Hematopoietic multipotent progenitor cell treated with erythropoietin and hydrocortisone succinate and interleukin-3 and kit ligand, for 15 days (in vitro differentiated cells): ENCODE results near the gene MAVS.

ENCODE experiments used
- DNase-seq: peaks from one replicate; pipeline ENCODE4 v3.0.0-alpha.2; 2015; ENCODE audit warnings: low spot score

Gene MAVS

GRCh38 chr20:3846740-3847428 lies at the start of gene MAVS:
Gene MAVS, plus strand, starts transcription at chr20:3846834. Its CDS starts 7,791 bp downstream, at chr20:3854625.
- DNase-seq: peak; percentile 86

DNA sequence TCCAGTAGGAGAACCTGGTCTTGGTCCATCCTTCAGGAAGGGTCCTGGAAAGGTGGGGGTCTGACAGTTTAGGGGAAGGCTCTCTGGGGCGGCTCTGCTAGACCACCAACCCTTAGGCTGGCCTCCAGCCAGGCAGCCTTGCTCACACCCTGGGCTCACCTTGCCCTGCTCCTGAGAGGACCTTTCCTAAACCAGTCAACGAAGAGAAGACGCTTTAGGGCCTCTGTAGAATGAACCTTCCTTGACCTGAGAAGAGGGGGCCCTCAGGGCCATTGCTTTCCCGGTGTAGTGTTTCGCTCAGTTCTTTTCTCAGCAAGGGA lies 49.4 kb upstream of the MAVS start:
- DNase-seq: no peak

- peak; percentile 48 for DNase-seq
Observed at GRCh38 chr20:3797592-3798372, 48.9 kb upstream of the MAVS start.

GRCh38 chr20:3798373-3798768 lies 48.3 kb upstream of the MAVS start:
- DNase-seq: no peak

DNA sequence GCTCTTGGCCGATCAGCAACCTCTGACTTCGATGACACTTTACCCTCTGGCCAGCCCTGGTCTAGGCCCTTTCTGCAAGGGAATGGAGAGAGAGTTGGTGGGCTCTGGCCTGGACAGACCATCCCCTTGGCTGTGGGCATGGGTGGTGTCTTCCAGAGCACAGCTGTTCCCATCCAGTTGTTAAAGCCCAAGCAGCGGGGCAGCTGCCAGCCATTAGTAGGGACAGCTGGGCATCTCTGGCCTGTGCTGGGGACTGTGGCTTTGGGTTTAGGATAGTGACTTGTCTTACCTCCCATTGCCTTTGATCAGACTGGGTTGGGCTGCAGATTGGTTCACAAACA lies 47.8 kb upstream of the MAVS start:
- no peak for DNase-seq

GRCh38 chr20:3800256-3800877 lies 46.3 kb upstream of the MAVS start:
- no peak for DNase-seq

DNA sequence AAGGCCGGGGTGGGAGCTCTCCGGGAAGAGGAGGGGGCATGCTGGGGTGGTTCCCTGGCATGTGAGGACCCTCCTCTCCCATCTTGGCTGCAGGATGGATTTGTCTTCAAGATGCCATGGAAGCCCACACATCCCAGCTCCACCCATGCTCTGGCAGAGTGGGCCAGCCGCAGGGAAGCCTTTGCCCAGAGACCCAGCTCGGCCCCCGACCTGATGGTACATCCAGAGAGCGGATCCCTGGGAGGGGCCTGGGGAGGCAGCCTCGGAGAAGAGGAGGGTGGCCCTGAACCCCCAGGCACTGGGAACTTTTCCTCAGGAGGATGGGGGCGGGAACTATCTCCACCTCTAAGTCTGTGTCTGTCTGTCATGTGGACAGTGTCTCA lies 45.8 kb upstream of the MAVS start:
- DNase-seq: no peak

- DNase-seq: no peak
Observed at GRCh38 chr20:3801299-3801698, 45.3 kb upstream of the MAVS start.

GRCh38 chr20:3801846-3802245 lies 44.8 kb upstream of the MAVS start:
- no peak for DNase-seq

DNA sequence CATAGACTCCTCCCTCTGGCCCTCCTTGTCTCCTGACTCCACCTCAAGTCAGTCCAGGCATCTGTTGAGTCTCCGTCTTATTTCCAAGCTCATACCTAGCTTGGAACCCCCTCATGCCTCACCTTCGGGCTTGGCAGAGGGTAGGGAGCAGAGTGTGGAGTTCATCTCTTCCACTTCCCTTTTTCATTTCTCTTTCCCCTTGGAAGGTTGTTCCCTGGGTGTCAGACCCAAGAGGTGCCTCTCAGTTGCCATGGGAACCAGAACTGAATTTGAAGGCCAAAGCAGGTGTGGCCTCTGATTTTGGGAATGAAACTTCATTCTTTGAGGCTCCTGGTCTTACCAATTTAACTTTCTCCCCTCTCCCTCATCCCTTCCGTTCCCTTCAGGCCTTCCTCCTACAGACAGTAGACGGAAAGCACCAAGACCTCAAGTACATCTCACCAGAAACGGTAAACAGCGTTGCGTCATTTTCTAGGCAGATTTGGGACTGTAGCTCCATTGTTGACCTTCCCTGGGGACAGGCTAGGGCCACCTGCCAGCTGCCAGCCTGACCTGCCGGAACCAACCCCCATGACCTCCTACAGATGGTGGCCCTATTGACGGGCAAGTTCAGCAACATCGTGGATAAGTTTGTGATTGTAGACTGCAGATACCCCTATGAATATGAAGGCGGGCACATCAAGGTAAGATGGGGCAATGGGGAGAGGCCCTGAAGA lies 44.0 kb upstream of the MAVS start:
- DNase-seq: no peak

DNA sequence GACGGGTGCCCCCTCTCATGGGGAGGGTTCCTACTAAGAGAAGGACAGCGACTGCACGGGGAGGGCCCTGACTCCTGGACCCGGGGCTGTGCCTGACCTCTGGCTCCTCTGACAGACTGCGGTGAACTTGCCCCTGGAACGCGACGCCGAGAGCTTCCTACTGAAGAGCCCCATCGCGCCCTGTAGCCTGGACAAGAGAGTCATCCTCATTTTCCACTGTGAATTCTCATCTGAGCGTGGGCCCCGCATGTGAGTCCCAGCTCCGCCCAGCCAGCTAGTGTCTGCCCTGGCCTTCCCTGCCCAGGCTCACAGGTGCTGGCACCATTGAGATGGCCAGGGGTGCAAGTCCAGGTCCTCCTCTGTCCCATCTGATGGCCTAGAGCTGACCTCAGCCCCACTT lies 43.3 kb upstream of the MAVS start:
- no peak for DNase-seq

DNA sequence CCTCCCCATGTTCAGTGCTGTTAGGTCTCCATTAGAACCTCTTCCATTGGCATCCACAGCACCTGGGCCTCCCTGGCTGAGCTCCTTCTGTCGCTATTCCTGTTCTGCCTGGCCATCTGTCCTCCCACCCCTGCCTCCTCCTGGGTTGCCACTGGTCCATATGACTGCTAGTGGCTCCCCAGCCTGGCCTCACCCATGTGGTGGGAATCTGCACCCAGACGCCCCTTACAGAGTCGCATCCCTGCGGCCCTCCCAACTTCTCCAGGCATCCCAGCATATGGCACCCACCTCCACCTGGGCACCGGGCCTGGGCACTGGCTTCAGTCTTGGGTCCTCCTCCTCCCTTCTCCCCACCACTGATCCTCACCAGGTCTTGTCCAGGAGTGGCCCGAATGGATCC lies 42.8 kb upstream of the MAVS start:
- no peak for DNase-seq

DNA sequence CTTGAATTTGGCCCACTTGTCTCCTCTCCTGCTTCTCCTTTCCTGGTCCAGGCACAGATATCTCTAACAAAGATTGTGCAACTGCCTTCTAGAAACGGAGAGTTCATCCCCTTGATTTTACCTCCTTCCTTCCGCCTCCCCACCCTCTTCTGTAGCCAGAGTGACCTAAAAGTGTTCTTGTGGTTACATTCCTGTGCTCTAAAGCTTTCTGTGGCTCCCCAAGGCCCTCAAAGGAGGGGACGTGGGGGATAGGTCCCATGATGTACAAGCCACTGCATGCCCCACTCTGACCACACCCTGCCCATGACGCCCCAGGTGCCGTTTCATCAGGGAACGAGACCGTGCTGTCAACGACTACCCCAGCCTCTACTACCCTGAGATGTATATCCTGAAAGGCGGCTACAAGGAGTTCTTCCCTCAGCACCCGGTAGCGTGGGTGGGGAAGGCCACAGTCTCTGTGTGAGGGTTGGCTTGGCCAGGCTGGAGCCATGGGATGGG lies 42.3 kb upstream of the MAVS start:
- no peak for DNase-seq

DNA sequence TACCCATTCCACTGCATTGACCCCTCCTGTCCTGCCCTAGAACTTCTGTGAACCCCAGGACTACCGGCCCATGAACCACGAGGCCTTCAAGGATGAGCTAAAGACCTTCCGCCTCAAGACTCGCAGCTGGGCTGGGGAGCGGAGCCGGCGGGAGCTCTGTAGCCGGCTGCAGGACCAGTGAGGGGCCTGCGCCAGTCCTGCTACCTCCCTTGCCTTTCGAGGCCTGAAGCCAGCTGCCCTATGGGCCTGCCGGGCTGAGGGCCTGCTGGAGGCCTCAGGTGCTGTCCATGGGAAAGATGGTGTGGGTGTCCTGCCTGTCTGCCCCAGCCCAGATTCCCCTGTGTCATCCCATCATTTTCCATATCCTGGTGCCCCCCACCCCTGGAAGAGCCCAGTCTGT lies 41.9 kb upstream of the MAVS start:
- DNase-seq: no peak

GRCh38 chr20:3808544-3808943 lies 38.1 kb upstream of the MAVS start:
- no peak for DNase-seq

GRCh38 chr20:3811467-3812258 lies 35.0 kb upstream of the MAVS start:
- peak; percentile 96 for DNase-seq

DNA sequence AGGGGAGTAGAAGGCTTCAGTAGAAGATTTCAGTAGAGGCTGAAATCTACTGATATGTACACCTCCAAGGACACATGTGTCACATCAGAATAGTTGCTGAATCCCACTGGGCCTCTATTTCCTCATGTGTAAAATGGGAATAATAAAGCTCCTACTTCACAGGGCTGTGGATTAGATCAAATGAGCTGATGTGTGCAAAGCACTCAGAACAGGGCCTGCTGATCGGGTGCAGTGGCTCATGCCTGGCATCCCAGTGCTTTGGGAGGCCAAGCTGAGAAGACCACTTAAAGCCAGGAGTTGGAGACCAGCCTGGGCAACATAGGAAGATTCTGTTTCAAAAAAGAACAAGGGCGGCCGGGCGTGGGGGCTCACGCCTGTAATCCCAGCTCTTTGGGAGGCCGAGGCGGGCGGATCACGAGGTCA lies 34.4 kb upstream of the MAVS start:
- no peak for DNase-seq

DNA sequence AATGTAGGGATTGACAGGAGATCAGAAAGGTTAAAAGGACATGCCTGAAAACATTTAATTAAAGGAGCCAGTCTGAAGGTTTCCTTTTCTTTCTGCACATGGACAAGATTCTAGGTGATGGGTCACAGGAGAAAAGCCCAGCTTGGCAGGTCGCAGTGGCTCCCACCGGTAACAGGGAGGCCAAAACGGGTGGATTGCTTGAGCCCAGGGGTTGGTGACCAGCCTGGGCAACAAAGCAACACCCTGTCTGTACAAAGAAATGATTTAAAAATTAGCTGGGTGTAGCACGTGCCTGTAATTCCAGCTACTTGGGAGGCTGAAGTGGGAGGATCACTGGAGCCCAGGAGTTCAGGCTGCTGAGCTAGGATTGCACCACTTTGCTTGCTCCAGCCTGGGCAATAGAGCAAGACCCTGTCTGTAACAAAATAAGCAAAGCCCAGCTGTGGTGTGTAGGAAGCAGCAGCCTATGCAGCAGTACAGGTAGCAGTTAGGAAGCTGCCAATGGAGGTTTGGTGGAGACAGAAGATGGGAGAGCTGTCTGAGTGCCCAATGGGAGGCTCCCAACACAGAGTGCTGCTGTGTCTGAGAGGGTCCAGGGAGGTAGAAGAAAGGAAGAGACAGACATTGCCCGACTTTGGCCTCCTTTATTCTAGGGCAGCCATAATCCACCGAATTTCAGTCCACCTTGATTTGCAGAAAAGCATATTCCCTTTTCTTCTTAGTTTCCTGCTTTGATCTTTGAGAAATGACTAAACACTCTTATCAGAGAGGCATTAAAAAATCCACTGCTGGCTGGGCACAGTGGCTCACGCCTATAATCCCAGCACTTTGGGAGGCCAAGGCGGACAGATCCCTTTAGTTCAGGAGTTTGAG lies 33.4 kb upstream of the MAVS start:
- DNase-seq: no peak

DNA sequence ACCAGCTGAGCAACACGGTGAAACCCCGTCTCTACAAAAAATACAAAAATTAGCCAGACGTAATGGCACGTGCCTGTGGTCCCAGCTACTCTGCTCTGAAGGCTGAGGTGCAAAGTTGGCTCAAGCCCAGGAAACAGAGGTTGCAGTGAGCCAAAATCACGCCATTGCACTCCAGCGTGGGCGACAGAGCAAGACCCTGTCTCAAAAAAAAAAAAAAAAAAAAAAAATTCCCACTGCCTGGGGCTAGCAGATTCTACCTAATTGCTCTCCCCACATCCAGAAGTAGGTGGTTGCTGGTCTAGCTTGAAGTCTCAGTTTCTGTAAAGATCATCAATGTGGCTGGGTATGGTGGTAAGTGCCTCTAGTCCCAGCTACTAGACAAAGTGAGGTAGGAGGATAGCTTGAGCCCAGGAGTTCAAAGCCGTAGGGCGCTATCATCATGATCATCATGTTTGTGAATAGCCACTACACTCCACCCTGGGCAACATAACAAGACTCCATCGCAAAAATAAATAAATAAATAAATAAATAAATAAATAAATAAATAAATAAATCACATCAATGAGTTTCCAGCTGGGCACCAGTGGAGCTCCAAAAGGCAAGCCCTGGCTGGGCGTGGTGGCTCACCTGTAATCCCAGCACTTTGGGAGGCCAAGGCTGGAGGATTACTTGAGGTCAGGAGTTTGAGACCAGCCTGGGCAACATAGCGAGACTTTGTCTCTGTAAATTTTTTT lies 32.6 kb upstream of the MAVS start:
- DNase-seq: no peak

- no peak for DNase-seq
Observed at GRCh38 chr20:3814928-3815495, 31.6 kb upstream of the MAVS start.
